T-helper 9 cell (primary cell): Measurements from ENCODE around the gene PSTPIP1.
A peak's percentile ranks its signal among the peaks of the same experiment; 100 is the strongest.

ENCODE experiments used
- DNase-seq: peaks from one replicate; pipeline ENCODE4 v3.0.0-alpha.2; 2020

Gene PSTPIP1

GRCh38 chr15:77019521-77020331 is 24.8 kb downstream of the PSTPIP1 start:
- no peak for DNase-seq

- DNase-seq = no peak
These were observed 25.6 kb downstream of the PSTPIP1 start for GRCh38 chr15:77020348-77021087.

- DNase-seq = no peak
These were observed 26.2 kb downstream of the PSTPIP1 start for GRCh38 chr15:77021088-77021481.

- peak; percentile 45 for DNase-seq
These were observed 27.0 kb downstream of the PSTPIP1 start for GRCh38 chr15:77021803-77022381.

GRCh38 chr15:77022646-77023575 is 28.0 kb downstream of the PSTPIP1 start:
- DNase-seq = no peak

GRCh38 chr15:77023576-77024272 is 28.8 kb downstream of the PSTPIP1 start:
- DNase-seq = no peak

GRCh38 chr15:77024273-77025082 is 29.6 kb downstream of the PSTPIP1 start:
- DNase-seq = peak; percentile 66

- DNase-seq = no peak
These were observed 30.4 kb downstream of the PSTPIP1 start for GRCh38 chr15:77025083-77025901.

GRCh38 chr15:77025941-77026411 is 31.1 kb downstream of the PSTPIP1 start:
- DNase-seq = no peak

GRCh38 chr15:77026501-77027110 is 31.7 kb downstream of the PSTPIP1 start:
- DNase-seq = no peak

- DNase-seq = no peak
These were observed 32.3 kb downstream of the PSTPIP1 start for GRCh38 chr15:77027111-77027696.

GRCh38 chr15:77027697-77028450 is 32.9 kb downstream of the PSTPIP1 start:
- DNase-seq = no peak

GRCh38 chr15:77028451-77029165 is 33.7 kb downstream of the PSTPIP1 start:
- no peak for DNase-seq

GRCh38 chr15:77029166-77030047 is 34.5 kb downstream of the PSTPIP1 start:
- DNase-seq = no peak

- no peak for DNase-seq
These were observed 35.4 kb downstream of the PSTPIP1 start for GRCh38 chr15:77030048-77030927.
